Esophagus squamous epithelium (tissue), 5 donors: ENCODE results near the gene FIGNL2. TPM values are rescaled to one million over a fixed set of nuclear protein-coding genes. Genes with fewer than 3 reads are reported as not detected.
"Not testable (repeated sequence)": the region's sequence is repeated elsewhere in the genome, so short reads cannot be mapped to it uniquely, and the experiment has no call there.

Source experiments
- DNase-seq: peaks from one replicate; lab custom pipeline; 2025; lab: John Stamatoyannopoulos, UW
- H3K27ac ChIP-seq, 4 donors: fragments of 200-600 bp; sonication (generic); one replicate each; pipeline ENCODE4 v1.5.1; 2016 to 2019; ENCODE audit warnings: mild to moderate bottlenecking in 1 of 4
- H3K27me3 ChIP-seq, 4 donors: fragments of 200-600 bp; sonication (generic); 1 replicate in 3 of 4; 2 replicates in 1 of 4; pipeline versions ENCODE4 v1.5.1 to v1.6.0; 2017 to 2021; ENCODE audit warnings: antibody characterized with exemption in 1 of 4
- H3K36me3 ChIP-seq, 3 donors: fragments of 200-600 bp; sonication (generic); one replicate each; pipeline ENCODE4 v1.5.1; 2016 to 2019
- H3K4me1 ChIP-seq, 3 donors: fragments of 200-600 bp; sonication (generic); one replicate each; pipeline ENCODE4 v1.5.1; 2017 to 2019
- H3K4me3 ChIP-seq, 4 donors: fragments of 200-600 bp; sonication (generic); 1 replicate in 3 of 4; 2 replicates in 1 of 4; pipeline ENCODE4 v1.5.1; 2016 to 2019; ENCODE audit warnings: mild to moderate bottlenecking in 2 of 4, moderate library complexity in 1 of 4
- H3K9me3 ChIP-seq, 3 donors: fragments of 200-600 bp; sonication (generic); one replicate each; pipeline ENCODE4 v1.5.1; 2016 to 2019
- CTCF ChIP-seq, 6 experiments: fragments of 450-650 bp in 4 of 6; fragments of 200-600 bp in 2 of 6; sonication (generic) in 2 of 6; IDR thresholded peaks; one replicate each; pipeline ENCODE4 v1.5.1; 2016 to 2019; ENCODE audit warnings: antibody characterized with exemption in 6 of 6, mild to moderate bottlenecking in 4 of 6, moderate library complexity in 4 of 6
- POLR2A ChIP-seq, 4 donors: fragments of 450-650 bp; IDR thresholded peaks; one replicate each; pipeline ENCODE4 v1.6.1; 2017; ENCODE audit warnings: antibody characterized with exemption in 4 of 4, mild to moderate bottlenecking in 4 of 4, moderate library complexity in 3 of 4
- WGBS, 2 donors: methylation state at CpG; one replicate each; pipeline ENCODE4 v1.1.5; 2018; 5-methylcytosine and 5-hydroxymethylcytosine counted together
- intact Hi-C: fragments of 100-400 bp; cut with DNase I; formaldehyde crosslinking; loops from one replicate; pipeline ENCODE4 v1.15.0; 2022
- total RNA-seq, 4 donors: library from RNA; depleted of rRNA; stranded (reverse); fragments of >200 nt; gene quantifications; one replicate each; pipeline ENCODE4 v1.1.0, GENCODE V29; 2016
- donor health status: DM: yes; HTN: yes; CAD: no.

The FIGNL2 gene
- total RNA-seq, 4 donors from 2014 or later = 0.18 to 0.38 (median 0.19) TPM; not detected in 1

GRCh38 chr12:51809193-51809592, 39.3 kb downstream of the FIGNL2 start:
- 65 to 80% methylated on average over 3 of the region's 3 CpGs for WGBS, 2 donors
- intact Hi-C loops = no loop called here
- Histone ChIP-seq H3K4me3 (no peak overlapping the region), H3K27me3 (peaks cover 0 to 10% (median 0%) of the 10 kb centered on the region in 4 donors), H3K36me3 (no peaks in the 10 kb centered on the region), H3K4me1 (peaks cover 0 to 5% (median 0%) of the 10 kb centered on the region in 3 donors), H3K9me3 (no peaks in the 10 kb centered on the region), H3K27ac (no peak overlapping the region)
- DNase-seq = no peak
- no peak for TF ChIP-seq POLR2A (IDR thresholded peaks at IDR 0.05)
- no peak for TF ChIP-seq CTCF (IDR thresholded peaks at IDR 0.05)

- Histone ChIP-seq H3K4me1 (no peaks in the 10 kb centered on the region), H3K27ac (no peak overlapping the region), H3K4me3 (no peak overlapping the region), H3K36me3 (no peaks in the 10 kb centered on the region), H3K27me3 (no peaks in the 10 kb centered on the region), H3K9me3 (no peaks in the 10 kb centered on the region)
- intact Hi-C loops = no loop called here
- TF ChIP-seq POLR2A (IDR thresholded peaks at IDR 0.05) (no peak), CTCF (IDR thresholded peaks at IDR 0.05) (no peak)
- WGBS, 2 donors = 74 to 93% methylated on average over 2 to 8 of the region's 16 CpGs
- DNase-seq = no peak
Observed at GRCh38 chr12:51806896-51807295, 41.6 kb downstream of the FIGNL2 start.

- H3K9me3 ChIP-seq = no peaks in the 10 kb centered on the region
- WGBS, 2 donors = 92 to 100% methylated on average over 1 of the region's 1 CpG
- H3K36me3 ChIP-seq = no peaks in the 10 kb centered on the region
- DNase-seq = no peak
- no peak for TF ChIP-seq POLR2A (IDR thresholded peaks at IDR 0.05)
- TF ChIP-seq CTCF (IDR thresholded peaks at IDR 0.05) = no peak
- H3K27ac ChIP-seq = no peak overlapping the region
- H3K4me3 ChIP-seq = no peak overlapping the region
- no peaks in the 10 kb centered on the region for H3K4me1 ChIP-seq
- intact Hi-C loops = no loop called here
- H3K27me3 ChIP-seq = no peaks in the 10 kb centered on the region
Observed at GRCh38 chr12:51801027-51801426, 47.5 kb downstream of the FIGNL2 start.

- no peak for DNase-seq
- WGBS, 2 donors = no CpG with 5 or more reads among the region's 1 CpG
- TF ChIP-seq CTCF (IDR thresholded peaks at IDR 0.05) = no peak
- TF ChIP-seq POLR2A (IDR thresholded peaks at IDR 0.05) = no peak
- Histone ChIP-seq H3K9me3 (no peaks in the 10 kb centered on the region), H3K27ac (no peak overlapping the region), H3K4me1 (no peaks in the 10 kb centered on the region), H3K4me3 (no peak overlapping the region), H3K36me3 (no peaks in the 10 kb centered on the region), H3K27me3 (no peaks in the 10 kb centered on the region)
- intact Hi-C loops = no loop called here
Observed at GRCh38 chr12:51798501-51798900, 50.0 kb downstream of the FIGNL2 start.

DNA sequence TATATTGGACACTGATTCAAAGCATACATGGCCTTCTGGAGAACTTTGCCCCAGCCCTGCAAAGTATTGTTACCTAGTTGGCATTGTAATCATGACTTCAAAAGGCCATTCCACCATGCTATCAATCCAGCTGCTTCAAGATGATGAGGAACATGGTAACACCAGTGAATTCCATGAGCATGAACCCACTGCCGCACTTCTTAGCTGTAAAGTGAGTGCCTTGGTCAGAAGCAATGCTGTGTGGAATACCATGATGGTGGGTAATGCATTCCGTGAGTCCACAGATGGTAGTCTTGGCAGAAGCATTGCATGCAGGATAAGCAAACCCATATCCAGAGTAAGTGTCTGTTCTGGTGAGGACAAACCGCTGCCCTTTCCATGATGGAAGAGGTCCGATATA, 50.5 kb downstream of the FIGNL2 start:
- DNase-seq, intact Hi-C loops, H3K36me3 ChIP-seq, H3K27ac ChIP-seq, H3K4me1 ChIP-seq, H3K9me3 ChIP-seq, H3K4me3 ChIP-seq, H3K27me3 ChIP-seq: not testable (repeated sequence)
- WGBS, 2 donors = 83 to 100% methylated on average over 2 of the region's 4 CpGs

GRCh38 chr12:51797301-51797700, 51.2 kb downstream of the FIGNL2 start:
- WGBS, 2 donors = 53 to 57% methylated on average over 6 of the region's 6 CpGs

More at GRCh38 chr12:51797301-51797700, 51.2 kb downstream of the FIGNL2 start:
- TF ChIP-seq POLR2A (IDR thresholded peaks at IDR 0.05) (no peak), CTCF (IDR thresholded peaks at IDR 0.05) (no peak)
- no peaks in the 10 kb centered on the region for H3K36me3 ChIP-seq
- H3K4me1 ChIP-seq = no peaks in the 10 kb centered on the region
- DNase-seq = no peak
- H3K9me3 ChIP-seq = no peaks in the 10 kb centered on the region
- no peaks in the 10 kb centered on the region for H3K27me3 ChIP-seq
- intact Hi-C loops = no loop called here
- no peak overlapping the region for H3K27ac ChIP-seq
- no peak overlapping the region for H3K4me3 ChIP-seq
